Ishikawa (cell line): ENCODE results near the gene CHFR.

Source experiments
- CEBPB ChIP-seq: IDR thresholded peaks from 2 replicates; pipeline ENCODE4 v1.6.1; 2012
- CREB1 ChIP-seq: IDR thresholded peaks from 2 replicates; pipeline ENCODE4 v1.6.1; 2012; ENCODE audit warnings: low read depth
- EGR1 ChIP-seq: IDR thresholded peaks from 2 replicates; pipeline ENCODE4 v1.6.1; 2012
- EP300 ChIP-seq: IDR thresholded peaks from 2 replicates; pipeline ENCODE4 v1.6.1; 2012; ENCODE audit warnings: borderline replicate concordance
- FOXM1 ChIP-seq: IDR thresholded peaks from 2 replicates; pipeline ENCODE4 v1.6.1; 2012; ENCODE audit warnings: low read depth, borderline replicate concordance
- MAX ChIP-seq: IDR thresholded peaks from 2 replicates; pipeline ENCODE4 v1.6.1; 2012
- NFIC ChIP-seq: IDR thresholded peaks from 2 replicates; pipeline ENCODE4 v1.6.1; 2012
- RAD21 ChIP-seq: IDR thresholded peaks from 2 replicates; pipeline ENCODE4 v1.6.1; 2012; ENCODE audit warnings: low read depth
- REST ChIP-seq: IDR thresholded peaks from 2 replicates; pipeline ENCODE4 v1.6.1; 2012; ENCODE audit warnings: low read depth, mild to moderate bottlenecking
- TAF1 ChIP-seq: IDR thresholded peaks from 2 replicates; pipeline ENCODE4 v1.6.1; 2012; ENCODE audit warnings: low read depth, mild to moderate bottlenecking
- TEAD4 ChIP-seq: IDR thresholded peaks from 2 replicates; pipeline ENCODE4 v1.6.1; 2012
- YY1 ChIP-seq: IDR thresholded peaks from 2 replicates; pipeline ENCODE4 v1.6.1; 2012; ENCODE audit warnings: low read depth
- ZBTB7A ChIP-seq: IDR thresholded peaks from 2 replicates; pipeline ENCODE4 v1.6.1; 2012; ENCODE audit warnings: low read depth
- TF ChIP-seq, protein P1 (sequence below): IDR thresholded peaks from 2 replicates; pipeline ENCODE4 v1.6.1; 2012

Gene CHFR

DNA sequence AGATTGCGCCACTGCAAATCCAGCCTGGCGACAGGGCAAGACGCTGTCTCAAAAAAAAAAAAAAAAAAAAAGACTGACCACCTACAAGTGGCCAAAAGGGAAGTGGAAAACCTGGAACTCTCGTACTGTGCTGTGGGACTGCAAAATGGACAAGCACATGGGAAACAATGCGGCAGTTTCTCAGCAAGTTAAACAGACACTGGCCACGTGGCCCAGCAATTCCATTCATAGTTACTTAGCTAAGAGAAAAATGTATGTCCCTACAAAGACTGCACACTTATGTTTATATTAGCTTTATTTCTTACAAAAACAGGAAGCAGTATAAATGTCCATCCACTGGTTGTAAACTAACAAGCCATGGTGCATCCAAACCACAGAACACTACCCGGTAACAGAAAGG is 5.6 kb downstream of the CHFR start:
- TF ChIP-seq TEAD4 (no peak), TAF1 (no peak), NFIC (no peak), RAD21 (no peak), FOXM1 (no peak), EGR1 (no peak), ZBTB7A (no peak), REST (no peak), EP300 (no peak), MAX (no peak), YY1 (no peak), CREB1 (no peak)
- TF ChIP-seq, protein P1, sequence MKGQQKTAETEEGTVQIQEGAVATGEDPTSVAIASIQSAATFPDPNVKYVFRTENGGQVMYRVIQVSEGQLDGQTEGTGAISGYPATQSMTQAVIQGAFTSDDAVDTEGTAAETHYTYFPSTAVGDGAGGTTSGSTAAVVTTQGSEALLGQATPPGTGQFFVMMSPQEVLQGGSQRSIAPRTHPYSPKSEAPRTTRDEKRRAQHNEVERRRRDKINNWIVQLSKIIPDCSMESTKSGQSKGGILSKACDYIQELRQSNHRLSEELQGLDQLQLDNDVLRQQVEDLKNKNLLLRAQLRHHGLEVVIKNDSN = no peak

- TF ChIP-seq EP300 (no peak), TAF1 (no peak), REST (no peak), CEBPB (no peak), YY1 (no peak), RAD21 (no peak), ZBTB7A (no peak), NFIC (no peak), CREB1 (no peak), FOXM1 (no peak)
- TF ChIP-seq, protein P1 = no peak
Observed at GRCh38 chr12:132874175-132874574, 13.2 kb downstream of the CHFR start.

GRCh38 chr12:132873724-132874123 is 13.7 kb downstream of the CHFR start:
- TF ChIP-seq, protein P1 = no peak
- TF ChIP-seq FOXM1 = no peak
- TF ChIP-seq EGR1 = no peak
- no peak for TF ChIP-seq TEAD4
- TF ChIP-seq REST = no peak
- no peak for TF ChIP-seq CREB1
- TF ChIP-seq MAX = no peak
- no peak for TF ChIP-seq CEBPB
- no peak for TF ChIP-seq RAD21
- TF ChIP-seq NFIC = no peak

DNA sequence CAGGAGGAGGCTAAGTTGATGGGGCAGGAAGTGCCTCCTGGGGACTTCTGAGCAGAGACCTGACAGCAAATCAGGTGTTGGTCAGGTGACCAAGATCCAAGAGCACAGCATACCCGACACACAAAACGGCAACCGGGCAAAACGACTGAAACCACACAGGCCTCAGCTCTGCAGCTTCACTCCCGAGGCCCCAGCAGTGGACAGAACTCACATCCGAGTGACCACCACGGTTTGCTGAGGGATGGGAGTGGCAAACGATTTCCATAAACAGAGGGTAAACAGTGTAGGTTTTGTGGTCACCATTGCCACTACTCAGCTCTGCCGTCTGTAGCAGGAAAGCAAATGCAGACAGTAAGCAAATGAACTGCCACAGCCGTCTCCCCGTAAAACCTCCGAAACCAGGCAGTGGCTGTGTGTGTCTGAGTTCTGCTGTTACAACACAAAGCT is 14.4 kb downstream of the CHFR start:
- no peak for TF ChIP-seq TEAD4
